Tibial nerve (tissue), 4 donors: ENCODE data around the gene STAT3.

Source experiments
- EP300 ChIP-seq, 2 donors: sonication (generic); formaldehyde crosslinking; IDR thresholded peaks; one replicate each; pipeline ENCODE4 v1.6.1; 2017; ENCODE audit warnings: antibody characterized with exemption in 2 of 2, mild to moderate bottlenecking in 1 of 2
- TF ChIP-seq, protein P1 (sequence below), 5 experiments: fragments of 200-600 bp in 3 of 5; fragments of 450-650 bp in 2 of 5; sonication (generic) in 3 of 5; IDR thresholded peaks; one replicate each; pipeline ENCODE4 v1.5.1; 2016 to 2019; ENCODE audit warnings: antibody characterized with exemption in 5 of 5, mild to moderate bottlenecking in 3 of 5, moderate library complexity in 2 of 5

DNA sequence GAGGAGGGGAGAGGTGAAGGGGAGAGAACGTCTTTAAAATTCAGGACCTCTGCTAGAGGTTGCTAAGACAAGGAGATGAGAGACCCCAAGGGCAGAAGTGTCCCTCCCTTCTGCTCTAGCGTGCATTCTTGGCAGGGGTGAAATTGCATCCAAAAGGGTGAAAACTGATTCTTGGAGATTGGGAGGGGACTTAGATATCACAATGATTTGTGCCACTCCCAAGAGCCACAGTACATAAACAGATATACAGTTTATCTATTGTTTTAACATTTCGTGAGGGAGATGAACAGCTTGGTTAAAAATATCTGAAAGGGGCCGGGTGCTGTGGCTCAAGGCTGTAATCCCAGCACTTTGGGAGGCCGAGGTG lies 22.1 kb upstream of the STAT3 start:
- TF ChIP-seq, protein P1, sequence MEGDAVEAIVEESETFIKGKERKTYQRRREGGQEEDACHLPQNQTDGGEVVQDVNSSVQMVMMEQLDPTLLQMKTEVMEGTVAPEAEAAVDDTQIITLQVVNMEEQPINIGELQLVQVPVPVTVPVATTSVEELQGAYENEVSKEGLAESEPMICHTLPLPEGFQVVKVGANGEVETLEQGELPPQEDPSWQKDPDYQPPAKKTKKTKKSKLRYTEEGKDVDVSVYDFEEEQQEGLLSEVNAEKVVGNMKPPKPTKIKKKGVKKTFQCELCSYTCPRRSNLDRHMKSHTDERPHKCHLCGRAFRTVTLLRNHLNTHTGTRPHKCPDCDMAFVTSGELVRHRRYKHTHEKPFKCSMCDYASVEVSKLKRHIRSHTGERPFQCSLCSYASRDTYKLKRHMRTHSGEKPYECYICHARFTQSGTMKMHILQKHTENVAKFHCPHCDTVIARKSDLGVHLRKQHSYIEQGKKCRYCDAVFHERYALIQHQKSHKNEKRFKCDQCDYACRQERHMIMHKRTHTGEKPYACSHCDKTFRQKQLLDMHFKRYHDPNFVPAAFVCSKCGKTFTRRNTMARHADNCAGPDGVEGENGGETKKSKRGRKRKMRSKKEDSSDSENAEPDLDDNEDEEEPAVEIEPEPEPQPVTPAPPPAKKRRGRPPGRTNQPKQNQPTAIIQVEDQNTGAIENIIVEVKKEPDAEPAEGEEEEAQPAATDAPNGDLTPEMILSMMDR (IDR thresholded peaks at IDR 0.05): no peak
- TF ChIP-seq EP300 (IDR thresholded peaks at IDR 0.05): no peak
